Coronary artery (tissue), 2 donors: ENCODE measurements around the gene ITGB2.
A peak's percentile ranks its signal among the peaks of the same experiment; 100 is the strongest.

Experiments
- DNase-seq: peaks from one replicate; pipeline ENCODE4 v3.0.0-alpha.2; 2017; ENCODE audit warnings: low spot score
- H3K27ac ChIP-seq, 2 donors: fragments of 200-600 bp; sonication (generic); one replicate each; pipeline ENCODE4 v1.5.1; 2016 to 2019
- H3K4me3 ChIP-seq: fragments of 200-600 bp; sonication (generic); 2 replicates; pipeline ENCODE4 v1.5.1; 2016; ENCODE audit warnings: mild to moderate bottlenecking, moderate library complexity
- CTCF ChIP-seq: fragments of 200-600 bp; sonication (generic); IDR thresholded peaks from one replicate; pipeline ENCODE4 v1.5.1; 2019; ENCODE audit warnings: antibody characterized with exemption

The ITGB2 gene

GRCh38 chr21:44874240-44874496 is 46.5 kb downstream of the ITGB2 start:
- no peak for DNase-seq
- no peak for TF ChIP-seq CTCF
- H3K4me3 ChIP-seq = peak overlapping the region; percentile 98
- peak overlapping the region; percentile 95 to 97 for H3K27ac ChIP-seq

- peak within 1 kb of the TSS; percentile 95 to 97 for H3K27ac ChIP-seq
- DNase-seq = peak; percentile 98
- peak within 1 kb of the TSS; percentile 98 for H3K4me3 ChIP-seq
- no peak for TF ChIP-seq CTCF
Measured at GRCh38 chr21:44873356-44874239, 47.1 kb downstream of the ITGB2 start, which contains the start of gene PTTG1IP. TSS of gene PTTG1IP (minus strand) at chr21:44873690. CDS start at chr21:44873616, 74 bp downstream.

DNA sequence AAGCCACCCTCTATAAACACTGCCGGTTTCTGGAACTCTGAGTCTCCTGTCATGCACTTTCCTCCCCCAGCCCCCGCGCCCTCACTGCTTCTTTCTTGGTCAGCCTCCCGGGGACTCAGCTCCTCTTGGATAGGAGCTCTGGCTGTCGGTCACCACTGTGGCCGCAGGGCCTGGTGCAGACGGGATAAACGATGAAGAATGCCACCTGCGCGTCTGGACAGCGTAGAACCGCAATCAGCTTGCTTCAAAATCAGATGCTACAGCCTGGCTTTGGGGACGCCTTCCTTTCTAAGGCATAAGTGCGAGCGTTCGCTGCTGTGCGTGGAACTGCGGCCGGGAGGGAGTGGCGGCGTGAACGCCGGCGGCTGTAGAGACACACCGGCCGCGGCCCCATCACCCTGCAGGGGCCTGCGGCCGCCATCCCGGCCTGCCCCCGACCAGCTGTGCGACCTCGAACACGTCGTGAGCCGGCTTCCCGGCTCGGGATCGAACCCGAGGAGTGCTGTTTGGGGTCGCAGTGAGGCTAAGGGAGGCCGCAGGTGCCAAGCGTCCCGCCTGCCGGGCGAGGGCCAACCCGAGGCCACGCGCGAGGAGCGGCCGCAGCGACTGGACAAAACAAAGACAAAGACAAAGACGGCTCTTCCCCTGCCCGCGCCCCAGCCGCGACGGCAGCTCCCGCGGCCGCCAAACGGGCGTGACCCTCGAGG is 47.9 kb downstream of the ITGB2 start:
- peak overlapping the region; percentile 98 for H3K4me3 ChIP-seq
- peak; percentile 84 for DNase-seq
- peak overlapping the region; percentile 95 to 97 for H3K27ac ChIP-seq
- TF ChIP-seq CTCF = no peak

GRCh38 chr21:44872323-44872648 is 48.4 kb downstream of the ITGB2 start:
- TF ChIP-seq CTCF = no peak
- peak overlapping the region; percentile 95 to 97 for H3K27ac ChIP-seq

DNA sequence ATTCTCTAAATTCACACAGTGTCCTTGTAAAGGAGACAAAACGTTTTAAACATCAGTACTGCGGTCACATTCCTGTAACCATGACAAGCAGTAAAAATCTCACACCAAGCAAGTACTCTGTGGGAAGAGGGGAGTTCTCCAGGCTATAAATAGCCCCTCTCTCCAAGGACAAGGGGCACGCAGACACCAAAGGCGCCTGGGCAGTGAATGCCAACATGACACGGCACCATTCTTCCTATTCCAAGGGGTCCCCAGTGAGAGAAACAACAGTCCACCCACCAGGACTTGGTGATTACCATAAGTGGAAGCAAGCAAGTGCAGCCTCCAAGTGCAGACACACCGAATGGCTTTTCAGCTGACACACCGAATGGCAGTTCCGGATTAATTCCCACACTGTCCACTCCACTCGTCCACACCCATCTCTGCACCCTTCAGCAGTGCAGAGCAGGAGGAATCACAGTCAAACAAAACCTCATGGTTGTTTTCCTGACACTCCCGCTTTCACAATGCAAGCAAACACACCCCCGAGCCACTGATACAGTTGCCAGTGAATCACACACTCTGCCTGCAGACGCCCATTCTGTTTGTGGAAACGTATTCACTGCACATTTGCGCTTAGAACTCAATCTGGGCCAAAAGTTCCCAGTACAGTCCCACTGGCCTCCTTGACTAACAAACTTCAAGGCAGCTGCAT is 49.0 kb downstream of the ITGB2 start:
- peak overlapping the region; percentile 98 for H3K4me3 ChIP-seq
- TF ChIP-seq CTCF = no peak
- peak overlapping the region; percentile 95 to 97 for H3K27ac ChIP-seq
- peak; percentile 84 for DNase-seq

More at GRCh38 chr21:44872323-44872648, 48.4 kb downstream of the ITGB2 start:
- peak overlapping the region; percentile 98 for H3K4me3 ChIP-seq
- no peak for DNase-seq

DNA sequence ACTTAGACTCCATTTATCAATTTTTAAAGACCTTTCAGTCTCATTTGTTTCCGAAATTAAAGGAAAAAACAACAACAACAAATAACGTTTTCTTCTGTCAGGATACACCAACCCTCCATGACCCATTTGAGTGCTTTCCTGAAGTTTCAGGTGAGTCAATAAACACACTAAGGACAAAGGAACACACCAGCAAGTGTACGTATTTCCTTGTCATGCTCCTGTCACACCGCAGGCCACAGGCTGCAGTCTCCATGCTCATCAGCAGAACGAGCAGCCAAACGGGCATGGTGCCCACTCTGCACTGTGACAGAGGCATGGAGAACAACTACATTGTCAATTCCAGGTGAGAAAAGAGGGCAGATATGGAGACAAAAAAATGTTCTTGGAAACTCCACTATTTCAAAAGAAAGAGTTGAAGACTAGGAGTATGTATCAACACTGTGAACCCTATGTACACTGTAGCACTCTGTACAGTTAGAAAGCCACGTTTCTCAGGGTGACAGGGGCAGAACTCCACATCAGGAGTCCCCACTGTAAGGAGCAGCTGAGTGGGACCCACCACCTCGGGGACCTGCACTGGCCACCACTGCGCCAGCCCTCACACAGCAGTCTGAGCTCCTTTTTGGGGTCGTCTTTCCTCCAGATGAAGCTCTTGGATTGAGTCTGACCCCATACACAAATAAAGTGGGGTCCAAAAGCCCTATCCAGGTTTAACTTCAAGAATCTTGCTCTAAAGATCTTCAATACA is 49.8 kb downstream of the ITGB2 start:
- Histone ChIP-seq H3K27ac (peak overlapping the region; percentile 95 to 97), H3K4me3 (peak overlapping the region; percentile 98)
- DNase-seq = no peak
- no peak for TF ChIP-seq CTCF
